Astrocyte of the spinal cord (primary cell): ENCODE data around the gene UCP2.

Source experiments
- DNase-seq: peaks from one replicate; pipeline ENCODE4 v3.0.0; 2011; ENCODE audit warnings: low read depth, low spot score
- H3K4me3 ChIP-seq: 2 replicates; pipeline ENCODE4 v1.5.1; 2011; ENCODE audit warnings: low read depth, mild to moderate bottlenecking, low read length, moderate library complexity
- in situ Hi-C: cut with HindIII; loops from 2 replicates; pipeline ENCODE4 v1.10.0; 2017; ENCODE audit warnings: low sequenced_read_pairs
- TF ChIP-seq, protein P1 (sequence below): IDR thresholded peaks from 2 replicates; pipeline ENCODE4 v1.5.1; 2012; ENCODE audit warnings: low read depth, mild to moderate bottlenecking, low read length, inconsistent platforms

Gene UCP2, protein sequence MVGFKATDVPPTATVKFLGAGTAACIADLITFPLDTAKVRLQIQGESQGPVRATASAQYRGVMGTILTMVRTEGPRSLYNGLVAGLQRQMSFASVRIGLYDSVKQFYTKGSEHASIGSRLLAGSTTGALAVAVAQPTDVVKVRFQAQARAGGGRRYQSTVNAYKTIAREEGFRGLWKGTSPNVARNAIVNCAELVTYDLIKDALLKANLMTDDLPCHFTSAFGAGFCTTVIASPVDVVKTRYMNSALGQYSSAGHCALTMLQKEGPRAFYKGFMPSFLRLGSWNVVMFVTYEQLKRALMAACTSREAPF

DNA sequence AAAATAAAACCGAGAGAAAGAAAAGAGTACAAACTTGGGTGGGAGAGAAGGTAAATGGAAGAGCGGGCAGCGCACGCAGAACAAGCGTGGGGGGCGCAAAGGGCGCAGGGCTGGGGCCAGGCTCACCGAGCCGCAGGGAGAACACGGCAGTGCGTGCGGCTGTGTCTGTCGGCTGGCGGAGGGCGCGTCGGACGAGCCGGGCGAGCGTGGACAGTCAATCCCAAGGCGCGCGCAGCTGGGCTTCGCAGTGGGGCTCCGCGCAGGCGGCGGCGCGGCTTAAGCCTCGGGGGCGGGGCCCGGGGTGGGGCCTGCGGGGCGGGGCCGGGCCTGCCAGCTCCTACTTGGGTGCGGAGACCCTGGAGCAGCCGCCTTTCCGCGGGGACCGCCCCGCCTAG lies at the start of gene UCP2:
UCP2 (minus strand) TSS at position 249 of the 395 bp plus-strand sequence. CDS start 4,465 bp downstream, outside the sequence.
- TF ChIP-seq, protein P1, sequence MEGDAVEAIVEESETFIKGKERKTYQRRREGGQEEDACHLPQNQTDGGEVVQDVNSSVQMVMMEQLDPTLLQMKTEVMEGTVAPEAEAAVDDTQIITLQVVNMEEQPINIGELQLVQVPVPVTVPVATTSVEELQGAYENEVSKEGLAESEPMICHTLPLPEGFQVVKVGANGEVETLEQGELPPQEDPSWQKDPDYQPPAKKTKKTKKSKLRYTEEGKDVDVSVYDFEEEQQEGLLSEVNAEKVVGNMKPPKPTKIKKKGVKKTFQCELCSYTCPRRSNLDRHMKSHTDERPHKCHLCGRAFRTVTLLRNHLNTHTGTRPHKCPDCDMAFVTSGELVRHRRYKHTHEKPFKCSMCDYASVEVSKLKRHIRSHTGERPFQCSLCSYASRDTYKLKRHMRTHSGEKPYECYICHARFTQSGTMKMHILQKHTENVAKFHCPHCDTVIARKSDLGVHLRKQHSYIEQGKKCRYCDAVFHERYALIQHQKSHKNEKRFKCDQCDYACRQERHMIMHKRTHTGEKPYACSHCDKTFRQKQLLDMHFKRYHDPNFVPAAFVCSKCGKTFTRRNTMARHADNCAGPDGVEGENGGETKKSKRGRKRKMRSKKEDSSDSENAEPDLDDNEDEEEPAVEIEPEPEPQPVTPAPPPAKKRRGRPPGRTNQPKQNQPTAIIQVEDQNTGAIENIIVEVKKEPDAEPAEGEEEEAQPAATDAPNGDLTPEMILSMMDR: no peak
- no peak for DNase-seq
- in situ Hi-C loops: no loop called here
- peak within 1 kb of the TSS; percentile 65 for H3K4me3 ChIP-seq

DNA sequence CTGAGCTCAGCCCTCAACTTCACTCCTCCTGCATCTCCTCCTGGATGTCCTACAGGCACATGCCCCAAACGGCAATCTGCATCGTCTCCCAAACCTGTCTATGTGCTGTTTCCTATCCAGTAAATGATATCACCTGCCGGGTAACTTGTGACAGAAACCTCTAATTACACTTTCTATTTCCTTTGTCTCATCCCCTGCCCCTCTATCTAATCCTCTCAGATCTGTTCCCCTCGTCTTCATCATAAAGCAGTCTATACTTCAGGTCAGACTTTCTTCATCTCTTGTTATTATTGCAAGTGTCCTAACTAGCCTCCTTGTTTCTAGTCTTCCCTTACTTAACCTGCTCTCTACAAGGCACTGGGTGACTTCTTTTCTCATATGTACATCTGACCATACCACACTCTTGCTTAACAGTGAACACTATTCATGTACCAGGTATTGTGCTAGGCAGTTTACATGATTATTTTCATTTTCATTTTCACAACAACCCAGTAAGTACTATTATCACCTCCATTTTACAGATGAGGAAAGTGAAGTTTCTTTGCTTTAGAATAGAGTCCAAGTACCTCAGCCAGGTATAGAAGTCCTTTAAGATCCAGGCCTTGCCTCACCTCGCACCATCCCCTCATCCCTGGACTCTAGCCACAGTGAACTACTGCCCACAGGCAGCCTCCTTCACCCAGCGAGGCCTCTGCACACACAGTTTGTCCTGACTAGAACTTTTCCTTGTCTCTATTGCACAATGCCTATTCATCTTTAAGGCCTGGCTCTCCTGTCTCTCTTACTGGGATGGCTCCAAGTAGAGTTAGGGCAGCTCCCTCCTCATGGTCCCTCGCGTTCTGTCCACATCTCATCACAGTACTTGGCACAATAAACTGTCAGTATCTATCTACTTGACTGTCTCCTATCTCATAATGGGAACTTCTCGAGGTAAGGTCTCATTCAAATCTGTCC lies 48.4 kb upstream of the UCP2 start:
- DNase-seq: no peak
- H3K4me3 ChIP-seq: no peak overlapping the region
- TF ChIP-seq, protein P1: no peak
- in situ Hi-C loops: no loop called here

DNA sequence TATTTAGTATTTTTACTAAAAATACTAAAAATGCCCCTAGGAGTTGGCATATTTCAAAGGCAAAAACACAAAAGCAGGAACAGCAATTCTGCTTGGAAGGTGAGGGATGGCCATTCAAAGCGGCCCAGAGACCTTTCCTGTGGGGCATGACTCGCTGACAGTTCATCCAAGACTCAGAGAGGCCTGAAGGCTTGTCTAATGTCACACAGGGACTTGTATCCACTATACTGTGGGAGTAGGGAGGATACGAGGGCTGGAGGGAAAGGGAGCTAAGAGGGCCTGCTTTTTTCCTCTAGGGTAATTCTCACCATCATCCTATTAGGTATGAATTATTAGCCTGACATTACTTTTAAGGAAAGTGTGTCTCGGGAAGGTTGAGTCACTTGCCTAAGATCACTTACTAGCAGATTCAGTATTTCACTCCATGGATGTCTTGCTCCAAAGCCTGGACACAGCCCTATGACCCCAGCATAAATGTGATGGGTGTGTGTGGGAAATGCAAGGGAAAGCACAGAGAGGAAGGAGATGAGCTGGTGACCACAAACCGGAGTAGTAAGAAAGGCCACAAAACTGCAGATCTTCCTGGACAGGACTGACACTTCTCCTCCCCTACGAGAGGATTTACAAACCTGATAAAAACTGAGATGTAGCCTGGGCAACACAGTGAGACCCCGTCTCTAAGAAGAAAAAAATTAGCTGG lies 43.0 kb upstream of the UCP2 start:
- TF ChIP-seq, protein P1: no peak
- no peak overlapping the region for H3K4me3 ChIP-seq
- in situ Hi-C loops: no loop called here
- DNase-seq: peak; percentile 34

DNA sequence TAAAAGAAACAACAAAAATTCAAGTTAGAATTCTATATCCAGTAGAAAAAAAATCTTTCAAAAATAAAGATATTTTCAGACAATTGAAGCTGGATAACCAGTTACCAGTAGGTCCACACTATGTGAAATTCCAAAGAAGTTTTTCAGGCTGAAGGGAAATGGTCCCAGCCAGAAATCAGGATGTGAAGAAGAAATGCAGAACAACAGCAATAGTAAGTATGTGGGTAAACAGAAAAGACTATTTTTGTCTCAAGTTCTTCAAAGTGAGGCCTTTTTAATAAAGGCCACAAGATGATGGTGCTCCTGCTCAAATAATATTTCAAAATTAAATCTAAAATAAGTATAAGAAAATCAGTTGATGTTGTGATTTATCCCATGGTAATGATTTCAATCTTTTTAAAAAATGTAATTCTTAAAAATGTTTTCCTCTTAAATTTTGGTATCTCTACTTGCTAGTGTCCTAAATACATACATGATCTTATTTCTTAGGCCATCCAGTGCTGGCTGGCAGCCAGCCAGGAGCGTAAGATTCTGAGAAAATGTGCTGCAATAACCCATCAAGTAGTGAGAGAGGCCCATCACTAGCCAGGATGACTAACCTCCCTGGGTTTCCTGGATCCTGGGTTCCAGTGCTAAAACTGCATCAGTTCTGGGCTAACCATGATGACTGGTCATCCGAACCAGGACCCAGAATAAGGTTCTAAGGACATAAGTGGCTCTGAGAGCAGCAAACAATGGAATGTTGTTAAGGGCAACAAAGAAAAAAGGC lies 41.8 kb upstream of the UCP2 start:
- TF ChIP-seq, protein P1: no peak
- H3K4me3 ChIP-seq: no peak overlapping the region
- in situ Hi-C loops: no loop called here
- peak; percentile 87 for DNase-seq

DNA sequence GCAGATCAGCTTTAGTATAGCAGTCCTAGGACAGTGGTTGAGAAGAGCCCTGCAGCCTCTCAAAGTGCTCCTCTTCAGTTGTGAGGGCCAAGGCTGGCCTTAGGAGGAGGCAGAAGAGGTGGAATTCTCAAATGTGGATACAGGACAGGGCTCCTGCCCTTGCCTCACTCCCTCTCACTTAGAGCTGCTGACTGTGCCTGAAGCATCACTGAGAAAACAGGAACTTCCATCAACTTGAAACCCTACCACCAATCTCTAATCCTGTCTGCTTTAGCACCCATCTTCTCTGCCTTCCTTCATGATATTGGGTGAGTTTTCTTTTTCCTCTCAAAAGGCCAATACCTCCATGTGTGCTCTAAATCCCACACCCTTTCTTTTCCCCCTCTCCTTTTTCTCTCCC lies 40.6 kb upstream of the UCP2 start:
- TF ChIP-seq, protein P1: no peak
- H3K4me3 ChIP-seq: no peak overlapping the region
- in situ Hi-C loops: no loop called here
- no peak for DNase-seq
